ENCODE data around the gene GM2A.

Gene GM2A

DNA sequence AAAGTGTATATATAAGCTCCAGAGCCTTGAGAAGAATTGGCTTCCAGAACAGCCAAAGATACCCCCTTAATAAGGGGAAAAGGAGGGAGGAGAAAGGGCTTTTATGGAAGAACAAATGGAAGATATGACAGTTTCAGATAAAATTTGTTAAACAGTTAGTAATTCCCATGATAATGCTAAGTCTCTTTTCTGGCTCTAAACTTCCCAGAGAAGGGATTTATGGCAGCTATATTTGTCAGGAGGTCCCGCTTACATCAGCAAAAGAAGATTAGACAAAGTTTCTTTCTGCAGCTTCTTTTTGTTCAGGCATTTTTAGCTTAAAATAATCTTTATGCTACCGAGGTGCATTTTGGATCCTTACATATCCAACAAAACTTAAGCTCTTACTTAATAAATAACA is 64.9 kb downstream of the GM2A start:
- DNase-seq (ENCODE audit: extremely low read depth, low read depth): no peak
- TF ChIP-seq CTCF (IDR thresholded peaks at IDR 0.05; ENCODE audit: low read depth, low read length): no peak

DNA sequence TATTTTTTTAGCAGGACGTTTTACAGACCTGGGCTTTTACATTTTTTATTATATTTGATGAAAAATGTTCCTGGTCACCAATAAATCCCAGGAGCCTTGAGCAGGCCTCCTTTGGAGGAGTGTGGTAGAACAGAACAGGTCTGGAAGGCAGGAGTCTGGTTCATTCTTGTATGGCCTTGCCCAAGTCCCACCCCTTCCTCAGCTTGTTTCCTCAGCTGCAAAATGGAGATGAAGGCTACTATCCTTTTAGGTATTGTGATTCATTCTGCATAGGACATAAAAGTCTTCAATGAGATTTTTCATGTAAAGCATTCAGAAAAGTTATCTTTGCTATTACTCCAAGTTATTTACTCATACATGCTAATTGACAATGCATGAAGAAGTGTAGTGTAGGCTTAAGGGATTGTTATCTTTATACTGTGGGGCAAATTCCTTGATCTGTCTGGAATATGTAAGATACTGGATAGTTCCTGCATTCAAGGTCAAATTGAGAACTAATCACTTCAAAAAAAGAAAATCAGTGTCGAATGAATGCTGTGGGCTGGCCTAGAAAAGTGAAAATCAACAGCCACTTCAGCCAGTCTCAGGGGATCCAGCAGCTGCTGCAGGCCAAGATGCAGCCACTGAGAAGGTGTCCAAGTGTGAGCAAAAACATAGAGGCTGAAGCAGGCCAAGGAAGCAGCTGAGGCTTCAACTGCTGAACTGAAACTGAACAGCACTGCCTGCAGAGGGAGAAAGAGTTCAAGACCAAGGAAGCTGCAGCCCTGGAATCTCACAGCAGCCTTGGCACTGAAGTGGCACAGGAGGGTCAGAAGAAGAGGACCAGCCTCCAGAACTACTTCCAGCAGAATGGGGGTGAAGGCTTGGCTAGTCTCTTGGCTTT is 66.1 kb downstream of the GM2A start:
- TF ChIP-seq CTCF (IDR thresholded peaks at IDR 0.05; ENCODE audit: low read depth, low read length): peak; percentile 11
- no peak for DNase-seq (ENCODE audit: extremely low read depth, low read depth)
